Lower leg skin (tissue), 3 donors: ENCODE results near the gene SCAANT1.

Source experiments
- CTCF ChIP-seq, 3 donors: fragments of 450-650 bp; IDR thresholded peaks; one replicate each; pipeline ENCODE4 v1.5.1; 2016; ENCODE audit warnings: antibody characterized with exemption in 3 of 3, mild to moderate bottlenecking in 3 of 3, moderate library complexity in 2 of 3
- POLR2A ChIP-seq, 2 donors: fragments of 450-650 bp; IDR thresholded peaks; one replicate each; pipeline ENCODE4 v1.6.1; 2016 to 2017; ENCODE audit warnings: antibody characterized with exemption in 2 of 2, mild to moderate bottlenecking in 1 of 2, moderate library complexity in 1 of 2

DNA sequence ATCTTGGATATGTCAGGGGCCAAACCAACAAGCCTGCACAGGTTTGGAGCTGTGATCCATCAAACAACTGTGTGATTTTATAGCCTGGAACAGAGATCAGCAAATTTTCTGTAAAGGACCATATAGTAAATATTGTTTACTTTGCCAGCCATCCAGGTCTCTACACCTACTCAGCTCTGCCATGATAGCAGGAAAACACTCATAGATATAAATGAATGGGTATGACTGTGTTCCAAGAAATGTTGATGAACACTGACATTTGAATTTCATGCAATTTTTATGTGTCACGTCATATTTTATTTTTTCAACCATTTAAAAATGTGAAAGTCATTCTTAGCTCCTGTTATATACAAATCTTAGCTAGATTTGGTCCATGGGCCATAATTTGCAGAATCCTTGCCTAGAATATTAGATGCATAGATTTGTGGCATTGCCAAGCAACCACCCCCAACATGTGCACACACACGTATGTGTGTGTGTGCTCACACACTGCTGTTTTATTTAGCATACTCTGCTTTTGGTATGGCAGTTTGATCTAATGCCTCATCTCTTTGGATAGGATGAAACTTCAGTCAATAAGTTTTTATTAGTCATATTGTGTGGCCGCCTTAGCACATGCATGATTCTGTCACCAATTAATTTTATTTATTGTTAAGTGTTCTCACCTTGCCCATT lies 42.1 kb downstream of the SCAANT1 start:
- TF ChIP-seq CTCF (IDR thresholded peaks at IDR 0.05) (no peak), POLR2A (IDR thresholded peaks at IDR 0.05) (no peak)
